IPS DF 4.7 (cell line): Measurements from ENCODE around the gene SLC66A3.

Experiments used
- DNase-seq: peaks from one replicate; pipeline ENCODE4 v3.0.0-alpha.2; 2013; ENCODE audit warnings: low spot score; ENCODE audit errors: extremely low read depth

The SLC66A3 gene

DNA sequence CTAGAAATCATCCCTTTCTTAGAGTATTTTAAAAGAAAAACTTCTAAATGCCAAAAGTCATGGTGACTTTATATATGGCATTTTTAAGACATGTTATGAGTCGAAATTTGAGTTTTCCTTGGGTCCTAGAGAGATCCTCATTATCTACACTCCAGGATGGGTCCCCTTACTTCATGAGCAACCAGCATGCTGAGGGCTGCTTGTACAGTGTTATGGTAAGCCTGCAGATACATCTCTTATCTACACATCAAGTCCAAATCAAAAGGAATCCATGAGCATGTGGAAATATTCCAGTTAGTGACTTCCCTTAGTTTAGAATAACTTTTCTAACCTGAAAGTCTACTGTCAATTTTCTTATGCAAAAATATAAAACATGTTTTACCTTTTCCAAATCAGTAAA is 58.7 kb downstream of the SLC66A3 start:
- no peak for DNase-seq

DNA sequence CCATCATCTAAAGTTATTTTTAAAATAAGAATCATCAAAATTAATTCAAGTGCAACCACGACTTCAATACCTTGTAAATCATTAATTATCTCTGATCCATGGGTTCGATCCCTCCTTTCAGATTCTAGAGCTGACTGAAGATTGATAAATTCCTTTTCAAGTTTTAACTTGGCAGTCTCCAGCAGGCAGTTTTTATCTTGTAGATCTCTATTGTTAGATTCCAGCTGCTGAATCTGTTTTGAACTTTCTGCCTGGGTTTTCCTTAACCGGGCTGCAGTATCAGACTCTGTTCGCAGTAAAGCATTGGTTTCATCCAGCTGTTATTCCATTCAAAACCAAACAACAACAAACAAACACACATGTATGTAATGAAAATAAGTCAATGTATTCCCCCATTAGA is 59.5 kb downstream of the SLC66A3 start:
- no peak for DNase-seq

DNA sequence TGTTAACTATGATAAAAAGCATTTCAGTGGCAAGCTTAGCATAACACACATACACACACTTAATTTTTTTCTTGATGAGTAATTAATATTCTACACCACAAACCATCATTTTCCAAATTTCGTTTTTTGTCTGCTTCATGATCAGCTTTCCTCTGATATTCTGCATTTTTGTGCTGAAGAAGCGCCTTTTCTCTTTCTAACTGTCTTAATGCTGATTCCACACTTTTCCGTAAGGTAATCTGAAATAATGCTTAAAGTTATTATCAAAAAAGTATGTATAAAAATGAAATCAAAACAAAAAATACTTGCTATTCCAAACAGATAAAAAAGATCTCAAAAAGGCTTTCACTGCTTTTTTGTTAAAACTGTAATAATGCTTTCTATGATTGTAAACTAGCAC is 60.1 kb downstream of the SLC66A3 start:
- no peak for DNase-seq

DNA sequence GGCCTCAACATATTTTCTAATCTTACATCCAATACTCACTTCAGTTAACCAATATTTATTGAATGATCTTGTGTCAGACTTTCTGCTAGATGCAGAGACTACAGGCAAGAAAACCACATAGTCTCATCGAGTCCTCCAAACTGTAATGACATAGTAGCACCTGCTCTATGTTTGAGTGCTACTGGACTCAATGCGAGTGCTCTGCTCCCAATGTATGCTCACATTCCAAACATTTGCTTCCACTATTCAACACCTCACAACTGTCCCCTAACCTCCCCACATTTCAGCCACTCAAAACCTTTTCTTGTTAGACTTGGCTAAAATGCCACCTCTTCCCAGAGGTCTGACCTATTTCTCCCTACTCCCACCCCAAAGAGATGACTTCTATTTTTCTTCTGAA is 65.2 kb downstream of the SLC66A3 start:
- DNase-seq: no peak

DNA sequence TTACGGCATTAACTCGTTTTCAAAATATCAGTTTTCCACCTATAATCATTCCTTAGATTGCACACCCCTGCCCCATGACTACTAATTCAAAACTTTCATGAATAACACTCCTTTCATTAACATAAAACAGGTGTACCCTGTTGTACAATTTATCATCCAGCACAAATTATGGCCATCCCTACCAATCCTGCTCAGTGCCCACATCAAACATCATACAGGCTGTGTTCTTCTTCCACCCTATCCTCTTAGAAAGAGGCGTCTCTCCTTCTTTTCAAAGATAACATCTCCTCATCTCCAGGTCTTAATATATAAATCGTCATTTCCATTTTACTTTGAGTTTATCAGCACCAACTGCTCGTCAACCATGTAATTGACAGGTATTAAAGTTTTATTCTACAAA is 67.6 kb downstream of the SLC66A3 start:
- no peak for DNase-seq

DNA sequence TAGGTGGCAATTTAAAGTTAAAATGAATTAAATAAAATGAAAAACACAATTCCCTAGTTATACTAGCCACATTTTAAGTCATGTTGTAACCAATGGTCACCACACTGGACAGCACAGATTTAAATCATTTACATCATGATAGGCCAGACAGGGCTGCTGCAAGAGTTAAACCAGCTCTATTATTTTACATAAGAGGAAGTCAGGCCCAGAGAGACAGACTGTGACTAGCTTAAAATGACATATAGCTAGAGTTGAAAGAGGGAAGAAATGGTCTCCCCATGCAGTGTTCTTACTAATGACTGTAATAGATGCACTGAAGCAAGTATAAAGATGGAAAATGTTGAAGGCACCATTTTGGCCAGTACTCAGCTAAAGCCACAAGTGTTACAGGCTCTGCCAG is 69.6 kb downstream of the SLC66A3 start:
- DNase-seq: no peak

DNA sequence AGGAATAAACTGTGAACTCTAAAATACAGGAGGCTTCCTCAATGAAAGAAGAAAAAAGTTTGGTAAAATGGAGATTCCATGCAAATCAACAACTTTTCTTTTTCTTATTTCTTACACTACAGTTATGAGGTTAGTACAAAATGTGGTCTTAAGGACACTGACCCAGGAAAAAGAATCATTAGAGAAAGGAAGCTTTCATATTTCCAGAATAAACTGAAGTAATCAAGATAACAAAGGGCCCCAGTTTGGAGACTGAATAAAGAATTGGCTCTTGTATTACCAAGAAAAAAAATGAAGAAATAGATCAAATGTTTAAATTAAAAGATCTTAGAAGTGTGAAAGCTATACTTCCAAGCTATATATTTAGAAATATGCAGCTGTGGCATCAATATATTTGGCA is 72.3 kb downstream of the SLC66A3 start:
- no peak for DNase-seq
